GM13977 (cell line): ENCODE measurements around the gene DLGAP4.

Source experiments
- DNase-seq: peaks from one replicate; pipeline ENCODE4 v3.0.0; 2012; ENCODE audit warnings: low spot score
- CTCF ChIP-seq: IDR thresholded peaks from 2 replicates; pipeline ENCODE4 v1.5.1; 2012; ENCODE audit warnings: mild to moderate bottlenecking, control low read depth; ENCODE audit not compliant: insufficient read depth; ENCODE audit errors: extremely low read depth, missing control alignments
- in situ Hi-C: fragments of 300-500 bp; cut with MboI; formaldehyde crosslinking; loops from one replicate; pipeline ENCODE4 v1.12.0; 2022; ENCODE audit warnings: low sequenced_read_pairs, low pct_unique_long_range_greater_than_20kb, mixed read lengths, inconsistent platforms; ENCODE audit not compliant: unreplicated experiment

The DLGAP4 gene

GRCh38 chr20:36275011-36275410 lies 31.1 kb upstream of the DLGAP4 start:
- in situ Hi-C loops: no loop called here
- DNase-seq: no peak

GRCh38 chr20:36275441-36276189 lies 30.5 kb upstream of the DLGAP4 start:
- in situ Hi-C loops: no loop called here
- no peak for TF ChIP-seq CTCF

More at GRCh38 chr20:36275011-36275410, 31.1 kb upstream of the DLGAP4 start:
- TF ChIP-seq CTCF: no peak

GRCh38 chr20:36277546-36277945 lies 28.6 kb upstream of the DLGAP4 start:
- in situ Hi-C loops: no loop called here
- TF ChIP-seq CTCF: no peak
- DNase-seq: no peak

More at GRCh38 chr20:36275441-36276189, 30.5 kb upstream of the DLGAP4 start:
- DNase-seq: no peak

GRCh38 chr20:36279362-36279761 lies 26.8 kb upstream of the DLGAP4 start:
- in situ Hi-C loops: no loop called here
- DNase-seq: no peak
- no peak for TF ChIP-seq CTCF

GRCh38 chr20:36279776-36280175 lies 26.4 kb upstream of the DLGAP4 start:
- DNase-seq: no peak
- in situ Hi-C loops: no loop called here
- TF ChIP-seq CTCF: no peak

GRCh38 chr20:36281785-36282380 lies 24.3 kb upstream of the DLGAP4 start:
- DNase-seq: no peak
- in situ Hi-C loops: no loop called here
- no peak for TF ChIP-seq CTCF
